Upper lobe of left lung (tissue), 4 donors: Measurements from ENCODE around the gene HYAL1.

Experiments
- CTCF ChIP-seq, 6 experiments: fragments of 450-650 bp in 4 of 6; fragments of 200-600 bp in 2 of 6; sonication (generic) in 2 of 6; IDR thresholded peaks; one replicate each; pipeline ENCODE4 v1.5.1; 2016 to 2019; ENCODE audit warnings: antibody characterized with exemption in 6 of 6
- EP300 ChIP-seq, 4 donors: sonication (generic); formaldehyde crosslinking; IDR thresholded peaks; one replicate each; pipeline ENCODE4 v1.5.1; 2017; ENCODE audit warnings: antibody characterized with exemption in 4 of 4, control low read depth in 2 of 4
- POLR2A ChIP-seq, 4 donors: fragments of 450-650 bp; IDR thresholded peaks; one replicate each; pipeline ENCODE4 v1.5.1; 2016 to 2017; ENCODE audit warnings: antibody characterized with exemption in 4 of 4, mild to moderate bottlenecking in 2 of 4
- POLR2AphosphoS5 ChIP-seq, 2 donors: sonication (generic); formaldehyde crosslinking; IDR thresholded peaks; one replicate each; pipeline ENCODE4 v1.5.1; 2017; ENCODE audit warnings: antibody characterized with exemption in 2 of 2

DNA sequence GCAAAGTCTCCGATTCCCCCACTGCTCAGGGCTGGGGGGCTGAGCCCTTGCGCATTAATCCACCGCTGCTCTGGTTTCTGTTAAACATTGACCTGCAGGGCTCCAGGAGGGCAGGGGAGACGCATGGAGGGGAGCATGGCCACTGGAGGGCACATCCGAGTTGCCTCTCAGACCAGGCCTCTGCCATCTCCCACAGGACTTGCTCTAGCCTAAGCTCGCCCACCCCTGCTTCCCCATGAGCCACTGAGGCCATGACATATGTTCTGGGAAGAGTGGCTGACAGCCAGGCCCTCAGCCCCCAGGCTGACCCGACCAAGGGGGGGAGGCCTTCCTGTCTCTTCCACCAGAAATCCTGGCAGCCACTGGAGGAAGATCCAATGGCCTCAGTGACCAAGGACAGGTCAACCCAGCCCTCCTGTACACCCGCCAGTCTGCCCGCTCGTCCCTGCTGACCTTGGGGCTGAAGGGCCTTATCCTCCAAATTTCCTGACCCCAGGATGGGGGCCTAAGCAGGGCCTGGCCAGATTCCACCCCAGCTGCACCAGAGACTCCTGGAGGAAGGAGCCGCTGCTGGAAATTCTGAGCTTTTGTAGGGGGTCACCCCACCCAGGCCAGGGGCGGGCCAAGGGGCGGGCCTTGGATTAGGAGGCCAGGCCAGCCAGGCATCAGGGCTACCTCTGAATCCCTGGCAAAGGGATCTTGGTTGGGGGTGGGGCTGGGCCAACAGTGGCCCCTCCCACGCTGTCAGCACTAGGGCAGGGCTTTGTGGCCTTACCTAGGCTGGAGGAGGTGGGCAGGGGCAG lies at the start of gene HYAL1:
- TF ChIP-seq CTCF (IDR thresholded peaks at IDR 0.05): peak in 4 of 6 experiments; percentile 15 to 52 (median 46)
- TF ChIP-seq EP300 (IDR thresholded peaks at IDR 0.05): peak in 1 of 4 donors; percentile 10
- TF ChIP-seq POLR2A (IDR thresholded peaks at IDR 0.05): peak in 2 of 4 donors; percentile 59 to 81
- TF ChIP-seq POLR2AphosphoS5 (IDR thresholded peaks at IDR 0.05): peak; percentile 79 to 87
